Measurements from ENCODE around the gene EGFL7. TPM values are rescaled to one million over a fixed set of nuclear protein-coding genes. Genes with fewer than 3 reads are reported as not detected.

EGFL7 gene
- total and polyA plus RNA-seq, 10 of the 15 experiments (the other 5 are each of a cell fraction or from before 2014, with no cell fraction given) = 0.06 to 0.46 (median 0.19) TPM; not detected in 5

DNA sequence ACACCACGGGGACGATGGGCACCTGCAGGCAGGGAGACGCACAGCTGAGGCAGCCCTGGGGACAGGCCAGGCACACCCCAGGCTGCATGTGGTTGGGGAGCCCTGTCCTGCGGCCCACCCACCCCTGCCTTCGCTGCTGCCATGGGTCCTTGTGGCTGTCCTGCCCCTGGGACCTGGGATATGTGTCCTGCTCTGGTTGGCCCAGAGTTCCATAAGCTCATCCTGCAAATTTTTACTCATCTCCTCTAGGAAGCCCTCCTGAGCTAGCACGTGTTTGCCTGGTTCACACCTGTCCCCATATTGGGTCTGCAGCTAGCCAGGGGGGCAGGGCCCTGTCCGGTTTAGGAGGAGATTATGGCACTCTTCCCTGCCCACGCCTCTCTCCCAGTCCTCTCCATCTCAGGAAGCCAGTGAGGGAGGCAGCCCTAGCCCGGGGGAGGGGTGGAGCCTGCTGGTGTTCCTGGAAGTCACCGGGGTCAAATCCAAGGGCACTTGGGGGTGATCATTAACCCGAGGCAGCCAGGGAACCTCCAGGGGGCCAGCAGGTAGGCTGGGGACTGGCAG is 12.2 kb downstream of the EGFL7 start (continued):
- TF ChIP-seq, protein P1, sequence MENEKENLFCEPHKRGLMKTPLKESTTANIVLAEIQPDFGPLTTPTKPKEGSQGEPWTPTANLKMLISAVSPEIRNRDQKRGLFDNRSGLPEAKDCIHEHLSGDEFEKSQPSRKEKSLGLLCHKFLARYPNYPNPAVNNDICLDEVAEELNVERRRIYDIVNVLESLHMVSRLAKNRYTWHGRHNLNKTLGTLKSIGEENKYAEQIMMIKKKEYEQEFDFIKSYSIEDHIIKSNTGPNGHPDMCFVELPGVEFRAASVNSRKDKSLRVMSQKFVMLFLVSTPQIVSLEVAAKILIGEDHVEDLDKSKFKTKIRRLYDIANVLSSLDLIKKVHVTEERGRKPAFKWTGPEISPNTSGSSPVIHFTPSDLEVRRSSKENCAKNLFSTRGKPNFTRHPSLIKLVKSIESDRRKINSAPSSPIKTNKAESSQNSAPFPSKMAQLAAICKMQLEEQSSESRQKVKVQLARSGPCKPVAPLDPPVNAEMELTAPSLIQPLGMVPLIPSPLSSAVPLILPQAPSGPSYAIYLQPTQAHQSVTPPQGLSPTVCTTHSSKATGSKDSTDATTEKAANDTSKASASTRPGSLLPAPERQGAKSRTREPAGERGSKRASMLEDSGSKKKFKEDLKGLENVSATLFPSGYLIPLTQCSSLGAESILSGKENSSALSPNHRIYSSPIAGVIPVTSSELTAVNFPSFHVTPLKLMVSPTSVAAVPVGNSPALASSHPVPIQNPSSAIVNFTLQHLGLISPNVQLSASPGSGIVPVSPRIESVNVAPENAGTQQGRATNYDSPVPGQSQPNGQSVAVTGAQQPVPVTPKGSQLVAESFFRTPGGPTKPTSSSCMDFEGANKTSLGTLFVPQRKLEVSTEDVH (IDR thresholded peaks at IDR 0.05; ENCODE audit: low read depth, partially characterized antibody) = no peak
- no peak for TF ChIP-seq POLR2AphosphoS2 (IDR thresholded peaks at IDR 0.05; ENCODE audit: low read depth, low read length)
- no peak for TF ChIP-seq MEF2B (IDR thresholded peaks at IDR 0.05; ENCODE audit: partially characterized antibody, poor library complexity, severe bottlenecking)
- no peak for TF ChIP-seq ETV6 (conservative IDR thresholded peaks at IDR 0.05 in 1 of 2, IDR thresholded peaks at IDR 0.05 in 1 of 2; ENCODE audit: borderline replicate concordance in 1 of 2, low read depth in 1 of 2)
- no peak for TF ChIP-seq JUNB (IDR thresholded peaks at IDR 0.05)
- TF ChIP-seq MTA3 (IDR thresholded peaks at IDR 0.05; ENCODE audit: borderline replicate concordance, low read length) = no peak
- no peak for TF ChIP-seq HDGF (IDR thresholded peaks at IDR 0.05)
- TF ChIP-seq EZH2 (IDR thresholded peaks at IDR 0.05; ENCODE audit: borderline replicate concordance, control insufficient read depth, low read depth, low read length) = no peak

All from GM12878 (cell line).